Effector CD4-positive, alpha-beta T cell (primary cell): Measurements from ENCODE around the gene IGSF9B.

Experiments used
- DNase-seq: peaks from one replicate; pipeline ENCODE4 v3.0.0-alpha.2; 2020

The IGSF9B gene

GRCh38 chr11:133920109-133920990 lies 36.4 kb downstream of the IGSF9B start:
- no peak for DNase-seq

DNA sequence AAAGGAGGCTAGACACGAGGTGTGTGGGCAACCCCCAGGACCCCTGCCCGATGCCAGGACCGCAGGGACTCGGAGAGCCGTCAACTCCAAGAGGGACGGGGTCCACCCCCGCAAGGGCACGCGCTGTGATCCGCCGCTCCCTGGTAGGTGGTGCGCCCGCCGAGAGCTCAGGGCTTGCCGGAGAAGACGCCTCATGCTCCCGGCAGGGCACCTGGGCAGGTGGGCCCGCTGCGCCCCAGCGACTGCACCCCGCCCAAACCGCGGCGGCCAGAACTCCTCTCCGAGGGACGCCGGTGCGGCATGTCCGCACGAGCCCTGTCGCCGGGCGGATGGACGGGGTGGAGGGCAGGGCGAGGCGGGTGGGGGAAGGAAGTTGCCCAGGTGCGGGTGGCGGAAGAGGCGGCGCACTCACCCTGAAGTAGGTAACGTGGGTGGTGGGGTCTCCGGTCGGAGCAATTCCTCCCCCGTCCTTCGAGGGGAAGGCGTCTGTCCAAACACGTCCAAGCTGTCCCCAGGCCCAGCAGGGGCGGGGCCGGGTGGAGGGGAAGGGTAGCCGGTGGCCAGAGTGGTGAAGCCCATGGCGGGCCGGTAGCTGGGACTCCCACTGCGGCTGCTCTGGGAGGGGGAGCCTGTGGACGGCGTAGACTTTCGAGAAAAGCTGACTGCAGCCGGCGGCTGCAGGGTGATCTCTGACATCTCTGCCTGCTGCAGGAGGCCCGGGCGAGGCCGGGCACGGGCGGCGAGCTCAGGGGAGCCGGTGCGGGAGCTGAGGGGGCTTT lies 37.2 kb downstream of the IGSF9B start:
- no peak for DNase-seq

GRCh38 chr11:133918608-133919260 lies 38.0 kb downstream of the IGSF9B start:
- no peak for DNase-seq

DNA sequence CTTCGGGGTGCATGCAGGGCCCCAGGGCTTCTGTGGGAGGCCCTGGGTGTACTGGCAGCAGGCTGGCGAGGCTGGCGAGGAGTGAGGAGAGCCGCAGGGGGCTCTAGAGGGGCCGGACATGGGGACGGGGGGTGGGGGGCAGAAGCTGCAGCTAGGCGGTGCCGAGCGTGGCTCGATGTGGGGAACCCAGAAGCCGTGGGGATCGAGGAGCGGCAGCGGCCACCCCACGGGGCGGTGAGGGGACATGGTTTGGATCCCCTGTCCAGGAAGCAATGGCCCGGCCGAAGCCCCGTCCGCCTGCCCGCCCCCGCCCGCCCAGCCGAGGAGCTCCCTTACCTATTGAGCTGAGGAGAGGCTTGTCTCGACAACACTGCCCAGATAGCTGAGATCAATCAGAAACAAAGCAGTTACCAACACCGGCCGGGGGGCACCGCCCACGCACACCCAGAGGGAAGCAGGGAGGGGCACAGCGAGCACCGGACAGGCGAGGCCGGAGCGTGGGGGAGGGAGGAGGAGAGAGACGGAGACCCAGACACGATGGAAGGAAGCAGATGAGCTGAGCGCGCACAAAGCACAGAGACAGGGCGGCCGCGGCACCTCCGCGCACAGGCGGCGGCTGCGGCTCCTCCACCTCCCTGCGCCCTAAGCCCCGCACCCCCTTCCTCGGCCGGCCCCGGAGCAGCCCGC lies 38.7 kb downstream of the IGSF9B start:
- no peak for DNase-seq

GRCh38 chr11:133916784-133917440 lies 39.9 kb downstream of the IGSF9B start:
- DNase-seq = no peak

GRCh38 chr11:133913761-133914160 lies 43.0 kb downstream of the IGSF9B start:
- DNase-seq = no peak

DNA sequence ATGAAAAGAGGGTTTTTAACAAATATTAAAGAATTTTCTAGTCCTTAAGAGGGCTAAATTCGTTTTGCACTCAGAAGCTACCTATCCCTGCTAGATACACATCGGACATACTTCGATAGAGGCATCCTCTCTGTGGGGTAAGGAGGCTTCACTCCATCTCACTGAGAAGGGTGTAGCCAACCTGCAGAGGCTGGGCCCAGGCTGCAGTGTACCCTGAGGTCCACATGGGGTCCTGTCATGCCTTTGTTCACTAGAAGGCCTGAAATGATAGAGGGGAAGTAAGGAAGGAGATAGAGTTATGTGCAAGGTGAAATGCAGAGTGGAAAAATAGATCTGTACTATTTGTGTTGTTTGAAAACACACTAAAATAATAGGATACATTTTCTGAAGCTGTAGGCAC lies 45.6 kb downstream of the IGSF9B start:
- no peak for DNase-seq

GRCh38 chr11:133910101-133910500 lies 46.7 kb downstream of the IGSF9B start:
- no peak for DNase-seq

DNA sequence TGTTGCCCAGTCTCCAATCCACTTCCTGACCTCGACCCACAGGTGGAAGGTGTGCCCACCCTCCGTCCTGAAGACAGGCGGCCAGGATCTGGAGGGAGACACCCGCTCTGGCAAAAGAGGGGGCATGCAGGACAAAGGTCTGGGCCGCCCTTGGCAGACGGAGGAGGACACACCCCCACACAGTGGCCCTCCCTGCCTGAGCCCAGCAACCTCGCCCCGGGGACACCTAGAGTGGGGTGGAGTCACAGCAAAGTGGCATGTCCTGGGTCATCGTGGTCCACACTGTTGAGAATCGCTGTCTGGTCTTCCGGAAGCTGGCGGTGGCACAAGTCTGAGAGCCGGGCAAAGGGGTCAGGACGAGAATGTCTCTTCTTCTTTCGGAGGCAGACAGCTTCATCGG lies 47.9 kb downstream of the IGSF9B start:
- no peak for DNase-seq

DNA sequence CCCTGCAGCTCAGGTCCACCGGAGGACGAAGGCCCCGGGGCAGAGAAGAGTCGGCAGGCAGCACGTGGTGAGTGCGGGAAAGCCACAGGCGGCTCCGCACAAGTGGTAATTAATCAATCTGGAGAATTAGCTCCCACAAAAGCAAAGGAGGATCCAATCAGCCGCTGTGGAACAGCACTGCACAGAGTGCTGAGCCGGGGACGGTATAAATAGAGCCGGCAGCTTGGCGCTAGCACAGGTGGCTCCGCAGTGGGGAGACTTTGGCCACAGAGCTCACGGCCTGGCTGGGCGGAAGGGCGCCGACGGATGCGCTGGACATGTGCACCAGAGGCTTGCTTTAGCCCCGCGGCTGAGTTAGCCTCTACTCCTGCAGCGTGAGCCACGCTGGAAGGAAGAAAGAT lies 48.9 kb downstream of the IGSF9B start:
- no peak for DNase-seq

GRCh38 chr11:133907216-133907615 lies 49.6 kb downstream of the IGSF9B start:
- no peak for DNase-seq

- no peak for DNase-seq
These were observed 50.0 kb downstream of the IGSF9B start for GRCh38 chr11:133906746-133907145.

- DNase-seq = no peak
These were observed 50.5 kb downstream of the IGSF9B start for GRCh38 chr11:133906241-133906640.

GRCh38 chr11:133905677-133906156 lies 51.1 kb downstream of the IGSF9B start:
- no peak for DNase-seq

DNA sequence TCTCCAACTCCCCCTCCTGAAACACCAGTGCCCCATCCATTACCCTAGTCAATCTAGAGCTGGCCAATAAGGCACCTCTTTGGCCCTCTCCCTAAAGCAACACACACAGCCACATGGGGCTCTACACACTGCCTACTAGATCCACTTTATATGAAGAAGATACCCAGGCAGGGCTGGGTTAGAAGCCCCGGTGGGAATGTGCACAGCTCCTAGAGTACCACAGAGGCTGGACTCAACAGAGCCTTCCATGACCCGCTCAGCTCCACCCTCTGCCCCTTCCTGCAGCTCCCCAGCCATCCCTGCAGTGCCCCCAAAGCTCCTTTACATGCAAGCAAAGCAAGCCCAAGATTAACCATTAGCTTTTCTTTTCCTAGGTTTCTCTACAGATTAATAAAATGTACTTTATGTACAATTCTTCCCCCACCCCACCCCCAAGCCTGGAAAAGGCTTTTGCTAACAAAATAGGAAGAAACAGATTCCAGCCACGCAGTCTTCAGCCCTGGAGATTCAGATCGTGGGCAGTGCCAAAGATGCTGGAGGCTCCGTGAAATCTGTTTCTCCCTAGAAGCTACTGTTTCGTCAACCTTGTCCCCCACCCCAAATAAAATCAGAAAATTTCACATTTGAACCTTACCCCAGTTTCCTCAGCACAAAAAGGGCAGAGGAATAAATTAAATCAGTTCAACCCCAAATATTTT lies 51.8 kb downstream of the IGSF9B start:
- no peak for DNase-seq

DNA sequence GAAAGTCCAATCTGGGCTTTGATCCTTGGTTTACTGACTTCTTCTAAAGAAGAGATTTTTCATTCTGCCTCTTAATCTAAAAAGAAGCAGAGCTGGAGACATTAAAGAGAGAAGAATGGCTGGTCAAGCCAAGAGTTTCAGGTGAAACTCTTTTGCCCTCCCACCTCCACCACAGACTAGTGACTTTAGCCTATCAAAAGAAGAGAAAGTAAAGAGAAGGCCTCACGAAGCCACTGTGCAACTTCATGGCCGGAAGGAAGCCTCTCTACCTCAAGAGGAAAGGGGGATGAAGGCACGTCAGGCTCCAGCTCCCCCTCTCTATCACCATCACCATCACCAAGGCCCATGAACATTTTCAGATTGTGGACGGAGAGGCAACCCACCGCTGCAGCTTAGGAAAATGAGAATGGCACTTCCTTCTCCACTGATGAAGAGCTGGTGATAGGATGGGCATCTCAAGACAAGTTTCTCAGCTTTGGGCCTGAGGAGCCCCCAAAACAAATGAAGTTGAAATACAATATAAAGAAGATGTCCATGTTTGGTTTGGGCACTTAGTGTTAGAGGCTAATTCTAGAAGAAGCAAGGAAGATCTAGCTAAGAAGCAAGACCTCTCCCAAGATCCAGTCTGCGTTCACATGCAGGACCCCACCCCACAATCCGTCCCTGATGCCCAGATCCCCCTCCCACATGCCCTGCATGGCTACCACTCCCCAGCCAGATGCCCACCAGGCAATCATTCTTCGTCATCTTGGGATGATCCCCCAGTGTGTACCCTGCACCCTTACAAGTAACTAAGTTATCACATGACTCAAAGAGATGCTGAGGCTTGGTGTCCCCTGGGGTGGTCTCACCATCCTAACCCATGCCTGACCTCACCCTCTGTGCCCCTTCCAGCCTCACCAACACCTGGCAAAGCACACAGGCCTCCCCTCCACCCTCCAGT lies 52.6 kb downstream of the IGSF9B start:
- no peak for DNase-seq

DNA sequence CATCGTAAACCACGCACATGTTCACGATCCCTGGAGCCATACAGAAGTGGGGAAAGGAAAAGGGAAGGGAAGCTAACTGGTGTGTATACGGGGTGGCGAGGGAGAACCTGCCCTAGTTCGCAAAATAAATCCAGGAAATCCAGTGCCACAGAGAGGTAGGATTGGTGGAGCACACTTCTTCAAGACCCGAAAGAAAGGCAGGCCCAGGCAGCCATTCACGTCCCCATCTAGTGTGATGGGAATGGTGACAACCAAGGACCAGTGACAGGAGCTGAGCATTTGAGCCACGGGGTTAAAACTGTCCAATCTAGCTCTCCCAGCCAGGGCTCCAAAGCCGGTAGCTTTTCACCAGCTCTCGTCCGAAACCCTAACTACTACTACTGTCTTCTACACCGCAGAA lies 53.7 kb downstream of the IGSF9B start:
- DNase-seq = no peak

DNA sequence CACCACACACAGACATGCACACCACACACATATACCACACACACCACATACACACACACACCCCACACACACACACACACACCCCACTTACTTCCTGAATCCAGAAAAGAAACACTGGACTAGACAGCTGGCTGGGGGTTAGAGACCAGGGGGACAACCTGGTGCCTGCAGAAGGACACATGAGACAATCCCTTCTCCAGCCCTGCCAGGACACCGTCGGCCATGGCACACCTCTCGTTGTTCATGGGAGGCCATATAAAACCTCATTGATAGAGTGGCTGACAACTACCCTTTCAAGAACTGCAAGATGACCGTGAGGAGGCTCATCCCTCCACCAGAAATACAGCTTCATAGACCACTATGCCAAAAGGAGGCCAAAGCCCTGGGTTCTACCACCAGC lies 54.3 kb downstream of the IGSF9B start:
- no peak for DNase-seq

DNA sequence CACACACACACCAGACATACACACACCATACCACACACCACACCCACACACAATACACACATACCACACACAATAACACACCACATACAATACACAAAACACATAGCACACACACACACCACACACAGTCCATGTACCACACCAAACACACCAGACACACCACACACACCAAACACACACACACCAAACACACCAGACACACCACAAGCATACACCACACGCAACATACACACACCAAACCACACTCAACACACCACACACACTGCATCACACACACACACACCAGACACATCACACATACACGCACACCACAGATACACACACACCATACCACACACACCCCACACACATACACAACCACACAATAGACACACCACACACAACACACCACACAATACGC lies 54.8 kb downstream of the IGSF9B start:
- no peak for DNase-seq

DNA sequence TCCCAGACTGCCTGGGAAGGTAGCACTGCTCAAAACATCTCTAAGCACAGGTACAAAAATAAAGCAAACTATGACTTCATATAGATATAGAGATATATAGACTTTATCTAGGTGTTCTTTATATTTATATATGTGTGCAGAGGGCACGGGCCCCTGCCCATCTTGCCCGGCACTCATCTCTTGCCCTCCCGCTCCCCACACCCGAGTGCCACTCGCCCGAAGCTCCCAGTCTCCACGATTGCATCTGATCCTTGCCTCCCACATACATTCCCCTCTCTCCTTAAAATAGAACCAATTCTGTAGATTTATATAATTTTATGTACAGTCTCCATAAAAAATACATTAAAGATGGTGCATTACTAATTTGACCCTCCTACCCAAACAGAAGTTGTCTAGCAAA lies 55.5 kb downstream of the IGSF9B start:
- no peak for DNase-seq
